NCI-H345 (cell line): Measurements from ENCODE around the gene LDHAL6A.
A peak's percentile ranks its signal among the peaks of the same experiment; 100 is the strongest.

ENCODE experiments used
- DNase-seq: peaks from one replicate; lab custom pipeline; 2025; lab: John Stamatoyannopoulos, UW

LDHAL6A gene

DNA sequence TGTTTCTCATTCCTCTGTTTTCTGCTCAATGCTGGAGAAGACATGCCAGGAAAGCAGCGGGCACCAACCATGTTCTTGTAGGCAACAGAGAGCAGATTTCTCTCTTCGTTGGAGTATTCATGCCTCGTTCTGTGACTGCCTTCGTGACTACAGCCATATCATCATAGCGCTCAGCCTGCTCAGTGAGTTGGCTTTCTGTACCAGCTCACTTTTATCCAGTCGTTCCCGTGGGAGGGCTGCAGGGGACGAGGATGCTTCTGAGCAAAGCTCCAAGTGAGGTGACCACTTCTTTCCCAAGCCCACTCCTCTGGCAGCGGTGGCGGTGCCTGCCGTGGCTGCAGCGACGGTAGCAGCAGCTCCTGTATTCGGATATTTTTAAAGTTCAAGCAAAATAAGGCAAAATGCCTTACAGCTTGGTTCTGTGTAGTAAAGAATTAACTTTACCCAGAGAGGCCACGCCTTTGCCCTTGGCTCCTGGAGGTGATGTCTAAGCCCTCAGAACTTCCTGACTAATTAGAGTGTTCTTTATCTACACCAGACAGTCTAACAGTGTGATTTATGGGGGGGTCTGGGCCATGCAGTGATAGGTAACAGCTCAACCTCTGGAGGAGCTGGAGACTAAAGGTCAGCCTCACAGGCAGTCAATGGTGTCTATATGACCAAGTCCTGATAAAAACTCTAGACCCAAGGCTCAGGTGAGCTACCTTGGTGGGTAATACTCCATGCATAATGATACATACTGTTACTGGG is 35.3 kb downstream of the LDHAL6A start:
- no peak for DNase-seq

GRCh38 chr11:18491924-18492323 is 36.3 kb downstream of the LDHAL6A start:
- no peak for DNase-seq

DNA sequence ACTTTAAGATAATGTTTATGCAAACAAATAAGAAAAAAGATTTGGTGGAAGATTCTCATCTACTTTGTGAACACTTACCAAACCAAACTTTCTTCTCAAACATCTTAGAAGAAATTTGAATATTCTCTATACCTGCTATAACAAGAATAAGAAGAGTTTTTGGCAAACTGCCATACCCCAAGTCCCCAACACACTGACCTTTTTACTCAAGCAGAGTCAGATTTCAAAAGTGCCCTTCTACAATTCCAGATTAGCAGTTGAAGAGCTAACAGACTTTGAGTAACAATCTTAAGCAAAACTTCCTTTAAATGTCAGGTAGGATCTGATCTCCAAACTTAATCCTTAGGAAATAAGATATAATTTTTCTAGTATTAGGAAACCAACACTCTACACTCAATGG is 37.2 kb downstream of the LDHAL6A start:
- no peak for DNase-seq

- DNase-seq, result no peak
Observed at GRCh38 chr11:18493310-18493709, 37.7 kb downstream of the LDHAL6A start.

DNA sequence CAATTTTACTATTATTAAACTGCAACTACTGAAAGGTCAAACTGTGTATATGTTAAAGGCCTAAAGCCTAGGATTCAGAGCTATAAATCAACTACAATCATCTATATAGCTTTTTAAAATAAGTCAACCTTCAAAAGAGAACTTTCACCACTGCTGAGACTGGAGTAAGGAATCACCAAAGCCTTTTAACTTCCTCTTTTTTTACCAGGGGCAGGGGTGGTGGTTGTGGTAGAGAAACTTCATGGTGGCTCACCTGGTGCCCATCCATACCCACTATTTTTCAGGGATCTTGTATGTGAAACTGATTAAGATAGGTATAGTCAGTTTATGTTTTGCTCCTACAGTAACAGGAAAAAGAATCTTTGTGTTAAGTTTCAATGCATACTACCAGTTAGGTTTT is 39.6 kb downstream of the LDHAL6A start:
- DNase-seq, result no peak

GRCh38 chr11:18495703-18496102 is 40.0 kb downstream of the LDHAL6A start:
- no peak for DNase-seq

GRCh38 chr11:18498039-18498438 is 42.4 kb downstream of the LDHAL6A start:
- DNase-seq, result no peak

DNA sequence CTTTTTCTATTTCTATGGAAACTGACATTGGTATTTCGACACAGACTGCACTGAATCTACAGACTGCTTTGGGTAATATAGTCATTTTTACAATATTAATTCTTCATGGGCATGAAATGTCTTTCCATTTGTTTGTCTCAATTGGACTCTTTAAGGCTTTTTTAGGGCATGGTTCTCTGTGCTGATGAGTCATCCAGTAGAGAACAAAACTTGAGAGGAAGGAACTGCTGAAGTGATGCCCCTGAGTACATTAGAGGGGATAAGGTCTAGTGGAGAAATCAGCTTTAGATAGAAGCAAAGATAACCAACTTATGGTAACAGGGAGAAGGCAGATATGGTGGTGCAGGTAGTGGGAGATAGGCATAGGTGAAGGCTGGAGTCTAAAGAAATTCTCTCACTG is 46.0 kb downstream of the LDHAL6A start:
- DNase-seq, result no peak

- DNase-seq, result no peak
Observed at GRCh38 chr11:18502352-18502751, 46.7 kb downstream of the LDHAL6A start.

- no peak for DNase-seq
Observed at GRCh38 chr11:18521122-18521521, 65.5 kb downstream of the LDHAL6A start.

GRCh38 chr11:18522388-18522787 is 66.7 kb downstream of the LDHAL6A start:
- DNase-seq, result no peak

DNA sequence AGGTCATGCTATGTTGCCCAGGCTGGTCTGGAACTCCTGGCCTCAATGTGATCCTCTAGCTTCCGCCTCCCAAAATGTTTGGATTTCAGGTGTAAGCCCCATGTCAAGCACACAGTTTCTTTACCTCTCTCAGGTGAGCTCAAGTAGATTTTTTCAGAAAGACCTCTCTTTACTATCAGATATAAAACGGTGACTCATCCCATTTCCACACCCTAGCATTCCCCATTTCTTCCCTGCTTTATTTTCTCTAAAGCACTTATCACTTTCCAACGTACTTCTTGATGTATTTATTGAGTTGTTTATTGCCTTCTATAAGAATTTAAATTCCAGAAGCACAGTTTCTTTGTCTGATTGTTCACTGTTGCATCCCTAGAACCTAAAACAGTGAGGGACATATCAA is 67.4 kb downstream of the LDHAL6A start:
- no peak for DNase-seq

- no peak for DNase-seq
Observed at GRCh38 chr11:18524248-18524647, 68.6 kb downstream of the LDHAL6A start.

GRCh38 chr11:18526130-18526520 is 70.5 kb downstream of the LDHAL6A start:
- DNase-seq, result no peak

- peak; percentile 91 for DNase-seq
Observed at GRCh38 chr11:18526521-18527296, 71.1 kb downstream of the LDHAL6A start, which contains the start of gene TSG101. TSG101 (minus strand) TSS chr11:18526942; CDS start chr11:18526816, 126 bp downstream.

DNA sequence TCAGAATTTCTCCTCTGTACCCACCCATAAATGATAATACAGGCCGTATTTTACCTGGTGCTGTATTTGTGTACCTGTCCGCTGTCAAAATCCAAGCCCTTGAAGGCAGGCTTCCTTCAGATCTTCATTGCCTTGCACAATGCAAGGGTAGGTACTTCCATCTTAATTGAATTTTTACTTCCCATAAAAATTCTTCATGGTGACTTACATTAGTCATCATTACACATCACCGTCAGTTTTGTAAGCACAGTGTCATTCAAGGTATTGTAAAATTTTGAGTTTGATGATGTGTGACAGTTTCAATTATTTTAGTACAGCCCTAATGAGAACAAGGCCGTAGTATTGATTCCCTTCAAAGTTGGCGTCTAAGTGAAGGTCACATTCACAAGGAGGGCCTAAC is 71.9 kb downstream of the LDHAL6A start:
- peak; percentile 3 for DNase-seq
